K562 (cell line): ENCODE measurements around the gene CTSF. TPM values are rescaled to one million over a fixed set of nuclear protein-coding genes. Genes with fewer than 3 reads are reported as not detected.

ENCODE experiments used
- CCAR2 ChIP-seq: fragments of 200-400 bp; formaldehyde crosslinking; IDR thresholded peaks from 2 replicates; pipeline ENCODE4 v1.6.1; 2017; ENCODE audit warnings: mild to moderate bottlenecking, low read depth, low read length
- CTBP1 ChIP-seq: fragments of 450-650 bp; IDR thresholded peaks from 2 replicates; pipeline ENCODE4 v1.6.1; 2016; ENCODE audit warnings: borderline replicate concordance
- DDX20 ChIP-seq: fragments of 450-650 bp; IDR thresholded peaks from 2 replicates; pipeline ENCODE4 v1.6.1; 2016; ENCODE audit warnings: missing genetic modification characterization, low read depth, mild to moderate bottlenecking, missing compliant biosample characterization, moderate library complexity
- EZH2 ChIP-seq: IDR thresholded peaks from 2 replicates; pipeline ENCODE4 v1.6.1; 2012; ENCODE audit warnings: low read depth, mild to moderate bottlenecking, inconsistent platforms, low read length, borderline replicate concordance
- FOXA1 ChIP-seq: fragments of 450-650 bp; IDR thresholded peaks from 2 replicates; pipeline ENCODE4 v1.6.1; 2016; ENCODE audit warnings: mild to moderate bottlenecking, borderline replicate concordance
- HSF4 ChIP-seq: fragments of 250-450 bp; sonication (Bioruptor Pico); IDR thresholded peaks from 2 replicates; pipeline ENCODE4 v2.1.2; 2022; ENCODE audit warnings: mild to moderate bottlenecking, moderate library complexity, borderline replicate concordance
- NCOR1 ChIP-seq: fragments of 450-650 bp; IDR thresholded peaks from 2 replicates; pipeline ENCODE4 v1.6.1; 2016; ENCODE audit warnings: mild to moderate bottlenecking, moderate library complexity
- NELFE ChIP-seq: IDR thresholded peaks from 2 replicates; pipeline ENCODE4 v1.6.1; 2011; ENCODE audit warnings: mild to moderate bottlenecking; ENCODE audit not compliant: insufficient read depth, insufficient read length
- NR4A1 ChIP-seq, 2 experiments: fragments of 250-450 bp in 1 of 2; fragments of 450-650 bp in 1 of 2; sonication (Bioruptor Pico) in 1 of 2; IDR thresholded peaks; 2 replicates each; pipeline versions ENCODE4 v1.4.0 to v1.6.1; 2016 to 2020; ENCODE audit warnings: mild to moderate bottlenecking in 2 of 2, missing compliant biosample characterization in 1 of 2, missing genetic modification characterization in 1 of 2, moderate library complexity in 1 of 2
- POLR2G ChIP-seq: fragments of 200-400 bp; formaldehyde crosslinking; IDR thresholded peaks from 2 replicates; pipeline ENCODE4 v1.6.1; 2017; ENCODE audit warnings: low read depth, mild to moderate bottlenecking, antibody characterized with exemption, low read length, moderate library complexity
- POLR3G ChIP-seq: IDR thresholded peaks from 2 replicates; pipeline ENCODE4 v1.6.1; 2011; ENCODE audit not compliant: insufficient read length, insufficient replicate concordance; ENCODE audit errors: extremely low read depth
- RBBP5 ChIP-seq: fragments of 200-600 bp; sonication (generic); IDR thresholded peaks from 2 replicates; pipeline ENCODE4 v1.6.1; 2012; ENCODE audit warnings: borderline replicate concordance, mild to moderate bottlenecking, low read length, control low read depth, inconsistent platforms; ENCODE audit not compliant: insufficient read depth, poor library complexity, severe bottlenecking
- SMARCC2 ChIP-seq: fragments of 450-650 bp; IDR thresholded peaks from 2 replicates; pipeline ENCODE4 v1.6.1; 2017; ENCODE audit warnings: antibody characterized with exemption, moderate library complexity, mild to moderate bottlenecking, low read depth
- TARDBP ChIP-seq: fragments of 450-650 bp; IDR thresholded peaks from 2 replicates; pipeline ENCODE4 v1.6.1; 2016
- TBL1XR1 ChIP-seq, 2 experiments: IDR thresholded peaks; 2 replicates each; pipeline ENCODE4 v1.6.1; 2012; ENCODE audit warnings: improper control_type of control experiment in 2 of 2, low read length in 2 of 2, mild to moderate bottlenecking in 1 of 2
- XRCC5 ChIP-seq: fragments of 200-400 bp; formaldehyde crosslinking; IDR thresholded peaks from 2 replicates; pipeline ENCODE4 v1.6.1; 2017; ENCODE audit warnings: low read depth, mild to moderate bottlenecking, low read length
- ZKSCAN3 ChIP-seq: fragments of 250-450 bp; sonication (Bioruptor Pico); IDR thresholded peaks from 2 replicates; pipeline ENCODE4 v1.4.0; 2020
- ZNF3 ChIP-seq: fragments of 250-450 bp; sonication (Bioruptor Pico); IDR thresholded peaks from 2 replicates; pipeline ENCODE4 v1.5.0; 2021; ENCODE audit warnings: mild to moderate bottlenecking, moderate library complexity
- ZNF316 ChIP-seq: fragments of 450-650 bp; IDR thresholded peaks from 2 replicates; pipeline ENCODE4 v1.6.1; 2016
- polyA plus RNA-seq, 8 experiments: library from polyadenylated mRNA; depleted of rRNA in 4 of 8; stranded (reverse) in 5 of 8; unstranded in 3 of 8; fragments of >200 nt; fragmentation: Nextera tagmentation in 2 of 8; fragmentation: Illumina TruSeq in 1 of 8; extraction: Ambion mirVana in 2 of 8; extraction: Trizol in 1 of 8; gene quantifications; 2 replicates each; pipeline versions ENCODE4 v1.2.1 to v1.2.3, GENCODE V29; 2011 to 2014; ENCODE audit warnings: inconsistent platforms in 1 of 8, missing spikeins in 1 of 8
- total RNA-seq, 7 experiments: library from RNA; depleted of rRNA in 6 of 7; stranded (reverse); fragments of >200 nt in 6 of 7; fragmentation: Illumina TruSeq in 2 of 7; extraction: Trizol in 2 of 7; gene quantifications; 2 replicates each; pipeline versions ENCODE4 v1.2.1 to v1.2.3, GENCODE V29; 2011 to 2021; ENCODE audit warnings: low replicate concordance in 1 of 7
- TF ChIP-seq, protein P1 (sequence below): fragments of 150-350 bp; IDR thresholded peaks from 2 replicates; pipeline ENCODE4 v1.6.1; 2014; ENCODE audit warnings: low read depth, mild to moderate bottlenecking, low read length, borderline replicate concordance
- TF ChIP-seq, protein P2 (sequence below): fragments of 250-450 bp; sonication (Bioruptor Pico); IDR thresholded peaks from 2 replicates; pipeline ENCODE4 v1.4.0; 2020; ENCODE audit warnings: borderline replicate concordance
- TF ChIP-seq, protein P3 (sequence below): sonication (generic); formaldehyde crosslinking; IDR thresholded peaks from 2 replicates; pipeline ENCODE4 v1.8.0; 2022; ENCODE audit warnings: mild to moderate bottlenecking, missing genetic modification reagents

The CTSF gene
- total and polyA plus RNA-seq, 9 of the 15 experiments (the other 6 are each of a cell fraction or from before 2014, with no cell fraction given): 0.41 to 10.5 (median 3.8) TPM

DNA sequence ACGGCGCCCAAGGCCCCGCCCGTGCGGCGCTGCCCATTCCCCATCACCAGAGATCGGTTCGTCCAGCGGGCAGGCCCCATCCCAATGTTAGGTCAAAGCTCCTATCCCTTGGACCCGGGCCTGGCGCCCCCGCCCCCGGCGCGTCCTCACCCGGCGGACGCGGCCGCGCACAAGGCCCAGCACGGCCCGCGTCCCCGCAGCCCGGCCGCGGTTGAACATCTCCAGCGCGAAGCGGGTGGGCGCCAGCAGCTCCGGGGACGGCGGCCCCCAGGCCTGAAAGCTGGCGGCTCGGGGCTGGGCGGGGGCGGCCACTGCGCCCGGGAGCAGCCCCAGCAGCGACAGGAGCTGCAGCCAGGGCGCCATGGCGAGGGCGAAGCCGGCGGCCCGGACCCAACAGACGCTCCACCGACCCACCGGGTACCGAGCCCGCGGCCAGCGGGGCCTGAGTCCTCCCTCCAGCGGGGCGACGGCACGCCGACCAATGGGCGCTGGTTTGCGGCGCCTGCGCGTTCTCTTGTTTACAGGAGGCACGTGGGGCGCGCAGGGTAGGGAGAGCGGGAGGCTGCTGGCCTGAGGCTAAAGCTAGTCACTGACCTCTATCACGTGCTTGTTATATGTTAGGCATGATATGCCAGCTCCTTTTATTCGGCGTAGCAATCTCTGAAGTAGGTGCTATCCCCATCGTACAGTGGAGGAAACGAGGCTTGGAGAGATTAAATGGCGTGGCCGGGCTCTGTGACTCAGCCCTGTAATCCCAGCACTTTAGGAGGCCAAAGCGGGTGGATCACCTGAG, at the start of gene CTSF (continued):
- TF ChIP-seq, protein P1, sequence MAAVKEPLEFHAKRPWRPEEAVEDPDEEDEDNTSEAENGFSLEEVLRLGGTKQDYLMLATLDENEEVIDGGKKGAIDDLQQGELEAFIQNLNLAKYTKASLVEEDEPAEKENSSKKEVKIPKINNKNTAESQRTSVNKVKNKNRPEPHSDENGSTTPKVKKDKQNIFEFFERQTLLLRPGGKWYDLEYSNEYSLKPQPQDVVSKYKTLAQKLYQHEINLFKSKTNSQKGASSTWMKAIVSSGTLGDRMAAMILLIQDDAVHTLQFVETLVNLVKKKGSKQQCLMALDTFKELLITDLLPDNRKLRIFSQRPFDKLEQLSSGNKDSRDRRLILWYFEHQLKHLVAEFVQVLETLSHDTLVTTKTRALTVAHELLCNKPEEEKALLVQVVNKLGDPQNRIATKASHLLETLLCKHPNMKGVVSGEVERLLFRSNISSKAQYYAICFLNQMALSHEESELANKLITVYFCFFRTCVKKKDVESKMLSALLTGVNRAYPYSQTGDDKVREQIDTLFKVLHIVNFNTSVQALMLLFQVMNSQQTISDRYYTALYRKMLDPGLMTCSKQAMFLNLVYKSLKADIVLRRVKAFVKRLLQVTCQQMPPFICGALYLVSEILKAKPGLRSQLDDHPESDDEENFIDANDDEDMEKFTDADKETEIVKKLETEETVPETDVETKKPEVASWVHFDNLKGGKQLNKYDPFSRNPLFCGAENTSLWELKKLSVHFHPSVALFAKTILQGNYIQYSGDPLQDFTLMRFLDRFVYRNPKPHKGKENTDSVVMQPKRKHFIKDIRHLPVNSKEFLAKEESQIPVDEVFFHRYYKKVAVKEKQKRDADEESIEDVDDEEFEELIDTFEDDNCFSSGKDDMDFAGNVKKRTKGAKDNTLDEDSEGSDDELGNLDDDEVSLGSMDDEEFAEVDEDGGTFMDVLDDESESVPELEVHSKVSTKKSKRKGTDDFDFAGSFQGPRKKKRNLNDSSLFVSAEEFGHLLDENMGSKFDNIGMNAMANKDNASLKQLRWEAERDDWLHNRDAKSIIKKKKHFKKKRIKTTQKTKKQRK: no peak
- no peak for TF ChIP-seq NELFE
- no peak for TF ChIP-seq ZKSCAN3
- no peak for TF ChIP-seq DDX20 (tag)
- 0 out of 2 replicates have a peak, but pooled peaks have one; percentile 36 for TF ChIP-seq CTBP1
- TF ChIP-seq, protein P2, sequence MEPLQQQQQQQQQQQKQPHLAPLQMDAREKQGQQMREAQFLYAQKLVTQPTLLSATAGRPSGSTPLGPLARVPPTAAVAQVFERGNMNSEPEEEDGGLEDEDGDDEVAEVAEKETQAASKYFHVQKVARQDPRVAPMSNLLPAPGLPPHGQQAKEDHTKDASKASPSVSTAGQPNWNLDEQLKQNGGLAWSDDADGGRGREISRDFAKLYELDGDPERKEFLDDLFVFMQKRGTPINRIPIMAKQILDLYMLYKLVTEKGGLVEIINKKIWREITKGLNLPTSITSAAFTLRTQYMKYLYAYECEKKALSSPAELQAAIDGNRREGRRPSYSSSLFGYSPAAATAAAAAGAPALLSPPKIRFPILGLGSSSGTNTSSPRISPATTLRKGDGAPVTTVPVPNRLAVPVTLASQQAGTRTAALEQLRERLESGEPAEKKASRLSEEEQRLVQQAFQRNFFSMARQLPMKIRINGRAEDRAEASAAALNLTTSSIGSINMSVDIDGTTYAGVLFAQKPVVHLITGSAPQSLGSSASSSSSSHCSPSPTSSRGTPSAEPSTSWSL: no peak
- no peak for TF ChIP-seq SMARCC2
- no peak for TF ChIP-seq XRCC5
- peak; percentile 67 for TF ChIP-seq POLR2G
- no peak for TF ChIP-seq RBBP5
- TF ChIP-seq, protein P3, sequence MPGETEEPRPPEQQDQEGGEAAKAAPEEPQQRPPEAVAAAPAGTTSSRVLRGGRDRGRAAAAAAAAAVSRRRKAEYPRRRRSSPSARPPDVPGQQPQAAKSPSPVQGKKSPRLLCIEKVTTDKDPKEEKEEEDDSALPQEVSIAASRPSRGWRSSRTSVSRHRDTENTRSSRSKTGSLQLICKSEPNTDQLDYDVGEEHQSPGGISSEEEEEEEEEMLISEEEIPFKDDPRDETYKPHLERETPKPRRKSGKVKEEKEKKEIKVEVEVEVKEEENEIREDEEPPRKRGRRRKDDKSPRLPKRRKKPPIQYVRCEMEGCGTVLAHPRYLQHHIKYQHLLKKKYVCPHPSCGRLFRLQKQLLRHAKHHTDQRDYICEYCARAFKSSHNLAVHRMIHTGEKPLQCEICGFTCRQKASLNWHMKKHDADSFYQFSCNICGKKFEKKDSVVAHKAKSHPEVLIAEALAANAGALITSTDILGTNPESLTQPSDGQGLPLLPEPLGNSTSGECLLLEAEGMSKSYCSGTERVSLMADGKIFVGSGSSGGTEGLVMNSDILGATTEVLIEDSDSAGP (CRISPR knock-in tag): no peak
- no peak for TF ChIP-seq TBL1XR1 (IDR thresholded peaks at IDR 0.05; ENCODE audit: low read length in 2 of 2)
- no peak for TF ChIP-seq TARDBP
- no peak for TF ChIP-seq EZH2
- TF ChIP-seq HSF4 (CRISPR knock-in tag): no peak
- no peak for TF ChIP-seq ZNF316
- TF ChIP-seq ZNF3 (CRISPR knock-in tag): no peak
- TF ChIP-seq NCOR1: no peak
- no peak for TF ChIP-seq FOXA1
- TF ChIP-seq NR4A1 (CRISPR knock-in tag; IDR thresholded peaks at IDR 0.05): no peak
- no peak for TF ChIP-seq NR4A1 (tag; IDR thresholded peaks at IDR 0.05)
- TF ChIP-seq POLR3G: no peak
- TF ChIP-seq CCAR2: no peak
